GM19372 (cell line): ENCODE results near the gene MYH9.

Experiments
- ATAC-seq: cut with Tn5 transposase; IDR thresholded peaks from one replicate; pipeline ENCODE4 v1.9.1; 2021; ENCODE audit warnings: mild to moderate bottlenecking, low read depth, moderate library complexity; ENCODE audit not compliant: unreplicated experiment

Gene MYH9

DNA sequence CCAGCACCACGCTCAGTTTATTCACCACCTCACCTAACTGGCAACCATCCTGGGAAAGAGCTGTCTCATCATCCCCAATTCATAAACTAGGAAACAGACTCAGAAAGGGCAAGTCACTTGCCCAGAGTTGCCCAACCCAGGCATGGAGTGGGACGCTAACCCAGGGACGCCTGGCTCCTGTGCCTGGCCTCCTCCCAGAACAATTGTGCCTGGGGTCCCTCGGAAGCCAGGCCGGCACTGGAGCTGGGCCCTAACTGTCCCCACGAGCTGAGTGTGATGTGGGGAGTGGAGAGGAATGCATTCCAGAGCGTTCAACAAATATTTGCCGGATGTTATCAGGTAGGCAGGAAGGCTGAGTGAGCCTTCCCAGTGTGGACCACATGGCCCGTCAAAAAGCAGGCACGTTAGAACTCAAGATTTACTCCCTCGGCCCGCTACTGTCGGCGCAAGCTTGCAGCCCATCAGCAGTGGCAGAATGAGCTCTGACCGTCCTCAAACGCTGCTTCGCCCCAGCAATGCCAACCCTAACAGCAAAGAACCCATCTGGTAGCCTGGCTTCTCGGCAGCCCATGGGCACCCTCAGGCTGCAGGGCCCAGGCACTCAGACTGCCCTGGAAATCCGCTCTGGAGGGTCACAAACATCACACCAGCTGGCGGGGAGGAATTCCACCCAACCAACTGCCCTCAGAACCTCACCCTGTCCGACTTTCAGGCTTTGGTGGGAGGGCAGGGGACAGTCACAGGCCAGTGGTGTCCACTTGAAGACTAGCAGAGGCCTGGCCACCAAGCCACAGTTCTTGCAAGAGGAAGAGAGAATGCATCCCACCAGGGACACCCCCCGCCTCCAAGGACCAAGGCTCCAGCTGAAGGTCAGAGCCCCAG is 35.6 kb downstream of the MYH9 start:
- no peak for ATAC-seq

DNA sequence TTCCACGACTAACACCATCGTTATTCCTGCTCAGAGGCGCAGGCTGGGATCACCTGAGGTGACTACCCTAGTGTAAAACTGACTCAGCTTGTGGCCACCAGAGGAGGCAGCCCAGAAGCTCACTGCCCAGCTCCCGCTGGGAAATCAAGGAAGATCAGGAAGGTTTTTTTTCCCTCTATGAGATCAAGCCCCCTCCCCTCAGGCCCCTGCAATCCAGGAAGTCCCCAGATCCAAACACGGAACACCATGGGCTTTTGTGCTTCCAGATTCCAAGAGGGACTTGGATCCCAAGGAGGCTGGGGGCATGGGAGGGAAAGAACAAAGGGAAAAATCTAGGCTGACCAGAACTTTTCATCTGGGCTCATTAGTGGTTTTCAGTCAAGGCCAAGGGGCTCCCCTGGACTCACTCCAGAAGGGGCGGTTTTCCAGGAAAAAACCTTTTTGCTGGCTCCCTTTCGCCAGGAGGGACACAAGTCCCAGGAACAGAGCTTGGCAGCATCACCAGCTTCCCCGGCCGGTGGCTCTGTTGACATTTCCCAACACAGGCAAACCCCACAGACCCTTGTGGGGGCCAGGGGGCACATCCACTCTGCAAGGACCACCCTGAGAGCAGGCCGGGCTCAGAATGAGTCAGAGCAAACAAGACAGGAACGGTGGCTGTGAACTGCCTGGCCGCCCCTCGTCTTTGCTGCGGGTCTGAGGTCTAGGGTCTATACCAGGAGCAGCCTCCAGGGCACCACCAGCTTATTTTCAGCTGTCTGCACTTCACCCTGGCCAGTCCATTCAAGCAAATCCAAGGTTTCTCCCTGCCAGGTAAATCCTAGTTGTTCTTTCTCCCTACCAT is 36.8 kb downstream of the MYH9 start:
- no peak for ATAC-seq

DNA sequence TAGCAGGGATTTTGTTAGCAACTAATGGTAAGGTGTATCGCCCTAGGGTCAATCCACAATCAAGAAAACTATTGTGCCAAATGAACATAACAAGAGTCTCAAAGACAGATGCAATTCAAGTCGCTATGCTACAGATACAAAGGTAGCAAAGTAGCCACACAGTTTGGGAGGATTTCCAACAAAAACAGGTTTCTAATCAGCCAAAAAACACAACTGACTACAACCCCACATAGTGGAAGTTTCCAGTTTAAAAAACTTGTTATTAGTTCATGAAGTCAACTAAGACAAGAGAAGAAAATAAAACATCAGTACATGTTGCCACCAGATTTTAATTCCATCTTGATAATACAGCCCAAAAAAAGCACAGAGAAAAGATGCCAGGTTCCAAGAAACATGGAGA is 38.0 kb downstream of the MYH9 start:
- ATAC-seq, result no peak

DNA sequence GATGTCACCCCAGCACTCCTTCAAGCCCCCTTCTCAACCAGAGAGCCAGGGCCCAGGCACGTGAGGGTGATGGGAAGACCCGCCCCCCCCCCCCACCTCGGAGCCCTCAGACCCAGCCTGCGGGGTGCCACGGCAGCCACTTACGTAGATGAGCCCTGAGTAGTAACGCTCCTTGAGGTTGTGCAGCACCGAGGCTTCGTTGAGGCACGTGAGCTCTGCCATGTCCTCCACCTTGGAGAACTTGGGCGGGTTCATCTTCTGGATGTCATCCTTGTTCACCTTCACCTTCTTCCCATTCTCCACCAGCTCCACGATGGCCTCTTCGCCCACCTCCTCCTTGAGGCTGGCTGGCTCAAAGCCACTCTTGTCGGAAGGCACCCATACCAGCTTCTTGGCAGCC is 39.0 kb downstream of the MYH9 start:
- no peak for ATAC-seq

DNA sequence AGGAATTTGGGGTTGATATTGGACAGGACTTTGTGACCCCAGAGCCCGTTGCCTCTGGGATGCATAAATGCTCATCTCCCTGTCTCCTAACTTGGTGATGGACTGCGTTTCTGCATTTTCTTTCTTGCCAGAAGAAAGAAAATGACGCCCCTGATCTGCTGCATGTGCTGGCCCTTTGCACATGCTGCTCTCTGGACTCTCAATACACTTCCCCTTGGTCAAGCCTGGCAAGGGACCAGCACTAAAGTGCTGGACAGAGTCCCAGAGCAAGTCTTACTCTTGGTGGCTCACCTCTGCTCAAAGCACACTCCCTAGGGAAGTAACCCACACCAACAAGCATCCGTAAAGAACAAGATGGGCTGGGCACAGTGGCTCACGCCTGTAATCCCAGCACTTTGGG is 40.7 kb downstream of the MYH9 start:
- no peak for ATAC-seq

DNA sequence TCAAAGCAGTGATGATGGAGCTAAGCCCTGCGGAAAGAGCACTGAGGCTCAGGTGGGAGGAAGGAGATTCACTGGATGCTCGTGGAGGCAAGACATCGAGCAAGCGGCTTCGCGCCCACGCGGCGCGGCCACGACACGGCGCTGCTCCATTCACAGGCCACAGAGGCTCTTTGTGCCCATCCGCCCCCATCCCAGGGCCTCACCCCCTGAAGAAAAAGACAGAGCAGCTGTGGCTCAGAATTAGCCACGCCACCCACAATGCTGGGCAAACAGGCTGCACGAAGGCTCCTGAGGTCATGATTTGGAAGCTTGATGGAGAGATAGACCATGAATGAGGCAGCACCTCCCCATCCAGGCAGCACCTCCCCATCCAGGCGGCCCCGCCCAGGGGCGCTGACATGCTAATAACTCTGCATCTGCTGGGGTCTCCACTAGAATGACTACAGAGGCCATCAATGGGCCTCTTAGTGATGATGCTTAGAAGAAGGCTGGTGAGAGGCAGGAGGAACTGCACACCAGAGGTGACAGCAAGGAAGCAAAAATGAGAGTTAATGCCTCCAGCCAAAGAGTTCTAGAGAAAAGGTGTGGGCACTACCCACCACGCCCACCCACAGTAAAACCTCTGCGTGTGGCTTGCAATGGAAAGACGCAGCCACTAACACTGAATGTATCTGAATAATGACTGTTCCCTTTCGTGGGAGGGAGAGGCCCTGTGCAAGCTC is 43.5 kb downstream of the MYH9 start:
- ATAC-seq, result no peak

DNA sequence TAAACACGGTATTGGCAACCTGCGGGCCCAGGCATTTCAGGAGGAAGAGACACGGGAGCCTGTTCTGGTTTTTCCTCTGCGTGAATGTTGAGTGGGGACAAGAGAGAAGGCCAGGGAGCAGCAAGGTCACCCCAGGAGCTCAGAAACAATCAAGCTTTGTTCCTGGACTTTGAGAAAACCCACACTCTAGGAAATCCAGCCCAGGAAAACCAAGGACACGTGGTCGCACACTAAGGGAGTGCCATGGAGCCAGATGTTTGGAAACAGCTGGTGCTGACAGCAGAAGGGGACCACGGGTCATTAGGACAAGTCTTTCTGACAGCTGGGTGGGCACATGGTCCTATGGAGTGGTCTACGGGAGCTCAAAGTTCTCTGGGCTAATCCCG is 44.1 kb downstream of the MYH9 start:
- no peak for ATAC-seq

DNA sequence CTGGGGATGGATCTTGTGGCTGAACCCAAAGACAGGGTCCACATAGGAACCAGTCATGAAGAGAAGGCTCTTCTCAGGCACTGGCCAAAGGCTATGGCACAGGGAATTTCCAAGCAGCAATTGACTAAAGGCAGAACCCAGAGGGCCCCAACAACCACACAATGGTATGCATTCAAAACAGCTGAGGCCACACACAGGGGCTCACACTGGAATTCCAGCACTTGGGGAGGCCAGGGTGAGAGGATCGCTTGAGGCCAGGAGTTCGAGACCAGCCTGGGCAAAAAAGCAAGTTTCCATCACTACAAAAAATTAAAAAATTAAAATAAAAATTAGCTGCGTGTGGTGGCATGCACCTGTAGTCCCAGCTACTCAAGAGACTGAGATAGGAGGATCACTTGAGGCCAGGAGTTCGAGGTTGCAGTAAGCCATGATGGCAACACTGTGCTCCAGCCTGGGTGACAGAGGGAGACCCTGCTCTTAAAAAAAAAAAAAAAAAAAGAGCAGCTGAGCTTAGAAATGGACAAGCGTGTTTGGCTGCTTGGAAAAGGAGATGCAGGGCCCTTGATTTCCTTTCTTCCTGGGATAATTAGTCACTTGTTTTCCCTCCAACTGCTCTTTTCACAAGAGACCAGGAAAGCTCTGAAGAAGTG is 44.6 kb downstream of the MYH9 start:
- no peak for ATAC-seq

DNA sequence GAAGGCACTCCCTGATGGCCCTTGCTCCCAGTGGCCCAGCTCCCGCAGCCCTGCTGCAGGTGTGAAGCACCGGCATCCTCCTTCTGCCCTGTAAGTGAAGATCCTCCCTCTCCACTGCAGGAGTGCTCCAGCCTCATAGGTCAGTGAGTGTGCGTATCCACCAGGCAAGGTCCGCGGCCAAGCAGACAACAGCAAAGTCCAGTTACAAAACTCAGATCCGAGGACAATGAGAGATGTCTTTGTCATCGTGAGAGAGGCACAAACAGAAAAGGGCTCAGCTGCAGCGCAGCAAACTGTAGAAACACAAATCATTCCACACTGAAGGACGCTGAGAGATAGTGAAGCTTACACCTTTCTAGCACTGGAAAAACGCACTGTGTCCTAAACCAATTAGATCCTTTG is 46.1 kb downstream of the MYH9 start:
- ATAC-seq, result no peak

DNA sequence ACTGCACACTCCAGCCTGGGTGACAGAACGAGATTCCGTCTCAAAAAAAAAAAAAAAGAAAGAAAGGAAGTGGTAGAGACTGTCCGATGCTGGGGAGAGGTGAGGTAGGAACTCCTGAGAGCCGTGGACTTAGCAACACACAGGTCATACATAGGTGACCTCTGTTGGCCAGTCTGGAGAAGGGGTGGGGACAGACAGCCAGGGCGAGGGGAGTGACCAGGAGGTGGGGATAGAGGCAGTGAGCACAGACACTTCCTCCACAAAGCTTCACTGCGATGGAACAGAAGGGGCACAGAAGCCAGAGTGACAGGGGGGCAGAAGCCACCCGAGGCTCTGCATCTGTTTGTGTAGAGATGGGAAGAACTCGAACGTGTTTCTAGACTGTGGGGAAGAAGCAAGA is 47.1 kb downstream of the MYH9 start:
- ATAC-seq, result no peak

DNA sequence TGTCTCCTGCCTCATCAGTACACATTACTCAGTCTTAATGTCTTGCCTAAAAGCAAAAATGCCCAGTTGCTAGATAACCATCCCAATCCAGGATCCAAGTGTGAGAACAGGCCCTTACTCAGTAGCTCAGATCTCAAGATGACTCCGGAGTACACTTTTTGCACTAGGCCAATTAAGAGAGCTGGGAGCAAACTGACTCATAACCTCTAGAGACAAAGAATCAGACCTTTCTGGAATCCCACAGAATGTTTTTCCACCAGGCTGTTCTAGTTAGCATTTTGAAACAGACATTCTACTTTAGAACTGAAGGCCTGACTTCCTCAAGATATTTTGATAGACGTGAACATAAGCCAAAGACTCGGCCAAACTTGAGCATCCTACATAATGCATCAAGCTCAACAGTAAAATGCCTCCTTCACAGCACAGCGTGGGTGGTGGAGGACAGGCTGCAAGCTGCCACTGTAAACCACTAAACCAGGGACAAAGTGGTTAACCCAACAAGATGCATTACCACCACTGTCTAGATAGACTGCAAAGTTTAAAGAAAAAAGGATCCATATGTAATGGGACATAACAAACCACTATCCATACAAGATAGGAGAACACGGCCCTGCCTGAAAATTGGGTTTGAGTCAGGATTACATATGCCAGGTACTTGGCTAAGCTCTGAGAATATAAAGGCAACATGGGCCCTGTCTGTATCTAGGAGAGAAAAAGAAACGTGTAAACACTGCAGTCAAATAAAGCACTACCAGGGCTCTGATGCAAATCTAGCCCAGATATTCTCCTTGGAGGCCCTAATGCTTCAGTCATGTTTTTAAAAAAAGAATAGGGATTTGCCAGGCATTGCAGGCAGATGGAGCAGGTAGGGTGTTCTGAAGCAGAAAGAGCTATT is 48.3 kb downstream of the MYH9 start:
- ATAC-seq, result no peak

DNA sequence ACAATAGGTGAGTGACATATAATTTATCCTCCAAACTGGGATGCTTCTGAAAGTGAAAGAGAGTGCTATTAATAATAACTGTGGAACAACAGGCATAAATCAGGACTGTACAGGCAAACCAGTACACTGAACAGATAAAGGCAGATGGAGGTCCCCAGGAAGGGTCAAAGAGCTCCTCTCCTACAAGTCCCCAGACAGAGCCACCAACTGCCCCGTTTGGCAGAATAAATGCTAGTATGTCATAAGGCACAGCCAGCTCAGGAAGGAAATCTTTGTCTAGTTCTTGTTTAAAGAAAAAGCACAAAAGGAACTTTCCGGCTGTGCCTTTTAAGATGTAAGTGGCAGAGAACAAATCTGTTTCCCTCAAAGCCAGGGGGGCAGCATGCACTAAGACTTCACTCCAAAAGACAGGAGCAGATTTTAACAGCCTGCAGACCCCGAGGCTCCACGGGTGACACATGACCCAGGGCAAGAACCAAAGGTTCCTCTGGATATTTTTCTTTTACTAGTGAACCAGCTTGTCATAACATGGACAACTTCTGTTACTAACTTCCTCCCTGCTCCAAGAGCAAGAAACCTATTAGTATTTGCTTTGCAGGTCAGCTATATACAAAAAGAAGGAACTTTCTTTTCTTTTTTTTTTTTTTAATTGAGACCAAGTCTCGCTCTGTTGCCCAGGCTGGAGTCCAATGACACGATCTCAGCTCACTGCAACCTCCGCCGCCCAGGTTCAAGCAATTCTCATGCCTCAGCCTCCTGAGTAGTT is 50.2 kb downstream of the MYH9 start:
- no peak for ATAC-seq

DNA sequence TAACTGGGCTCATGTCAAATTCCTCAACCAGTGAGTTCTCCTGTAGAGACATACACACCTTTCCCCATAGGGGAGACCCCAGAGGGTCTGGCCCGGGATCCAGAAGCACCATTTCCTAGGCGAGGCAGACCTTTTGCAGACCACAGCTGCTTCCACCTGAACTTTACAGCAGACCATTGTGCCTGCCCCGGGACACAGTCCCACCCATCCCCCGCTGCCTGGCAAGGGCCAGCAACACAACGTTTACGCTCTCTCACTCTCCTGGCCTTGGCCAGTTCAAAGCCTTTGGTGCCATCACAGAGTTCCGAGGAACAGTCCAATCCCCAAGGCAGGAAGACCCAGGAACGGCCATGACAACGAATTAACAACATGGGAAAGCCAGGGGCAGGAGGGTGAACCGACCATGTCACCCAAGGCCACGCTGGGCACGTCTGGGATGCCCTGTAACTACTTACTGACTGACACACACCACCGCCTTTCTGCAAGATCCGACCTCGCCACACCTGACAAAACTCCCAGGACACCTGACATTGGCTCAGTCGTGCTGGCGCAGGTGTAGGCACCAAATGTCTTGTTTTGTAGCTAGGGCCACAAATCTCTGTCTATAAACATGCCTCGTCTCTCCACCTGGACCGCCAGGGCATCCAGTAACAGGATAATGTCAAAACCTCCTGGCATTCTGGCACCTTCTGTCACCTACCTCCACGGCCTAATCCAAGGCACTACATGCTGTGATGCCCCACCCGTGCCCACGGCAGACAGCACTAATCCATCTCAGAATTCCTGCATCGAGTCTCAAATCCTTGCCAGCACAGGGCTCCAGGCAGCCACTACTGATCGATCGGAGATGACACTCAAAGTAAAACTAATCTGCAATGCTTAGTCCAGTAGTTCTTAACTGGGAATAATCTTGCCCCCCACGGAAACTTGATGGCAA is 51.3 kb downstream of the MYH9 start:
- no peak for ATAC-seq

DNA sequence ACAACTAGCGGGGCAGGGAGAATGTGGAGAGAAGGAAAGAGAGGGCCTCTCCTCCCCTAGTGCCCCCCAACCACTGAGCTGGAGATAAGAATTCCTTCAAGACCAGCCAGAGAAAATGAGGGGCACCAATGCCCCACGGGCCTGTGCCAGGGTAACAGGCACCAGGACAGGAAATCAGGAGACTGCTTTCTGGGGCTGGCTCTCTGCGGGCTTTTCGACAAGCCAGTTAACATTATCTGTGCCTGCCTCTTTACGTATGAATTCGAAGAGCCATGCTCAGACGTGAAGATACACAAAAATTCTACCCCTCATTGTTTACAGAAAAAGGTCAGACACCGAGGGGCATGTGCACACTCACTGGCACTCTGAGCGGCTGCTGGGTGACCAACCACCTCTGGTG is 52.1 kb downstream of the MYH9 start:
- no peak for ATAC-seq

DNA sequence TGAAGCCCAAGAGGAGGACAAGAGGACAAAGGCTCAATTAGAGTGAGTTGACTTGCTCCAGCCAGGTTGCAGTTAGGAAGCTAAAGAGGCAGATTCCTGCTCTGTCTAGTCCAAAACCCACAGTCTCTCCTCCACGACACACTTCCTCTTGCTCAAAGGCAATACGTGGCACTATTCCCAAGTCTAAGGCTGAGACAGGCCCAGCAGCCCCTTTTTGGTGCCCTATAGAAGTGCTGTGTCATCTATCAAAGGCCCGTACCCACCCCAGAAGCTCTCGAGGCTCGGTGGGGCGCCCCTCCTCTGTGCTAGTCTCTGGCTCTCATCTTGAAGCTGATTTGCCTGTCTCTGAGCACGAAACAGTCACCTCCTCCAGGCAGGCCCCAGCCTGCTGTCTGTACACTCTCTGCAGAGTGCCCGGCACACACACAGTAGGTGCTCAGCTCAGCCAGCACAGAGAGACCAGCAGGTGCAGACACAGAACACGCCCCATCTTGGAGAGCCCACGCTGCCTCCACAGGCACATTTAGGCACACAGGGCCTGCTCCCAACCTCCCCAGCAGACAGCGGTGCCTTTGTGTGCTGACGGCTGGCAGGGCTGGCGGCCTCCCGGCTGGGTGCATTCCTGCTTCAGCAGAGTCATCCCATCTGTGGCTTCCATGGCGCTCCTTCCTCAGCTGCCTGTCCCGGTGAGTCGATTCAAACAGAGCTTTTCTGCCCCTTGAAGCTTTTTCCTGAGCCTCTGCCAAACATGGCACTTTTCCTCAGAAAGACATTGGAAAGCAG is 52.8 kb downstream of the MYH9 start:
- no peak for ATAC-seq

DNA sequence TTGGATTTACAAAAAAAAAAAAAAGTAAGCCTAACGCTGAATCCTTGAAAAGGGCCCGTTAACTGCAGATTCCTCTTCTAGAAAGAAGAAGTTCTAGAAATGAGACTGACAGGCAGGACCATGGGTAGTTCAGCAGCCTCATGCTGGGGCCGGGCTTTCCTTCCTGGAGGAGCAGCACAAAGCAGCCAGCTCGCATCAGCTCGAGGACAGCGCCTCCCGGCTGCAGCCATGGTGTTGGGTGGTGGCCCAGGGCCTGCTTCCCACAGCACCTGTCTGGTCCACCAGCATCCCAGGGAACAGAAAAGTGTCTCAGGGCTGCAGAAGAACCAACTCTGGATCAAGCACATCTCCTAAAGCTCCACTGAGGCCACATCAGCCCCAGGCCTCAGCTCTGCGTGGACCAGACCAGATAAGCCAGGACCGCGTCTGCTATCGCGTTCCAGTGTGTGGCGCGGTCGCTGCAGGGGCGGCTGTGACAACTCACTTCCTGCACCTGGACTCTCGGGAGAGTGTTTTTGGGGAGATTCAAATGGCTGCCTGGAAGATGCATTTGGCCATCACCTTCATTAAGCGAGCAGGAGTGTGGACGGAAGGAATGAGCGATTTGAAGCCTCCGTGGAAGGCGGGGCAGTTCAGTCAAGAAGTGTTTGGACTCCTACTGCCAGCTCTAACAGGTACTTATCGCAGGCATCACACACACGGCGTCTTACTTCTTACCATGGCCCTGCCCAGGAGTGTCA is 53.5 kb downstream of the MYH9 start:
- ATAC-seq, result no peak
